ENCODE results near the gene DAAM2. TPM values are rescaled to one million over a fixed set of nuclear protein-coding genes. Genes with fewer than 3 reads are reported as not detected.

DAAM2 gene
- polyA plus RNA-seq, 1 donor (not counting 4 experiments of a cell fraction or from before 2014, with no cell fraction given): not detected

DNA sequence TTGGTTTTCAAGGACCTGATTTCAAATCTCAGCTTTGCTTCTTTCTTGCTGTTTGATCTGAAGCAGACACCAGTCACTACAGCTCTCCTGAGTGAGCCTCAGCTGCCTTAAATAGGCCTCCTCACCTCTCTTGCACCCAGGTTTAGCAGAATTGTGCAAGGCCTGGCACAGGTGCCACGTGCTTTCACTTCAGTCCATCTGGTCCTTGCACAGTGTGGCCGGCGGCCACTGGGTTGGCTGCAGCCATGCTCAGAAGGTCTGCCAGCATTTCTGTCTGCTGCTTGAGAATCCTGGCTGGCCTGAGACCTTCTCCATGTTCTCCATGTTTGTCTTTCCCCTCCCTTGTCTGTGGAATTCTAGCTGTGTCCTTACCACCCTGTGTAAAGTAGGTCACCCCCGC, 14.5 kb upstream of the DAAM2 start:
- Histone ChIP-seq H3K9me1 (ENCODE audit: control insufficient read depth, extremely low read depth, insufficient read depth, low read length) (no peaks in the 10 kb centered on the region), H3K4me1 (ENCODE audit: control insufficient read depth, extremely low read depth, insufficient read depth, low read length) (no peaks in the 10 kb centered on the region), H3K79me2 (ENCODE audit: control insufficient read depth, insufficient read depth, low read length) (no peaks in the 10 kb centered on the region), H3K4me3 (ENCODE audit: control insufficient read depth in 2 of 3, extremely low read depth in 1 of 3, insufficient read depth in 2 of 3, low read depth in 1 of 3, low read length in 3 of 3) (no peak overlapping the region), H4K20me1 (ENCODE audit: control insufficient read depth, extremely low read depth, insufficient read depth, low read length) (no peaks in the 10 kb centered on the region), H3K27me3 (ENCODE audit: control insufficient read depth, extremely low read depth, insufficient read depth, low read length) (no peaks in the 10 kb centered on the region), H3K9ac (ENCODE audit: control insufficient read depth, extremely low read depth, insufficient read depth, low read length) (no peak overlapping the region), H3K4me2 (ENCODE audit: control insufficient read depth, extremely low read depth, insufficient read depth, low read depth, low read length) (no peak overlapping the region), H2AFZ (ENCODE audit: control insufficient read depth, low read length) (no peak overlapping the region), H3K36me3 (ENCODE audit: control insufficient read depth in 2 of 2, extremely low read depth in 1 of 2, insufficient read depth in 2 of 2, low read length in 2 of 2) (no peaks in the 10 kb centered on the region), H3K27ac (ENCODE audit: control insufficient read depth, insufficient read depth, low read length) (no peak overlapping the region), H3K9me3 (ENCODE audit: control insufficient read depth, low read depth, low read length) (no peaks in the 10 kb centered on the region)
- DNase-seq (ENCODE audit: low read depth, low spot score) (no peak), FAIRE-seq (no peak)
- TF ChIP-seq, protein P1, sequence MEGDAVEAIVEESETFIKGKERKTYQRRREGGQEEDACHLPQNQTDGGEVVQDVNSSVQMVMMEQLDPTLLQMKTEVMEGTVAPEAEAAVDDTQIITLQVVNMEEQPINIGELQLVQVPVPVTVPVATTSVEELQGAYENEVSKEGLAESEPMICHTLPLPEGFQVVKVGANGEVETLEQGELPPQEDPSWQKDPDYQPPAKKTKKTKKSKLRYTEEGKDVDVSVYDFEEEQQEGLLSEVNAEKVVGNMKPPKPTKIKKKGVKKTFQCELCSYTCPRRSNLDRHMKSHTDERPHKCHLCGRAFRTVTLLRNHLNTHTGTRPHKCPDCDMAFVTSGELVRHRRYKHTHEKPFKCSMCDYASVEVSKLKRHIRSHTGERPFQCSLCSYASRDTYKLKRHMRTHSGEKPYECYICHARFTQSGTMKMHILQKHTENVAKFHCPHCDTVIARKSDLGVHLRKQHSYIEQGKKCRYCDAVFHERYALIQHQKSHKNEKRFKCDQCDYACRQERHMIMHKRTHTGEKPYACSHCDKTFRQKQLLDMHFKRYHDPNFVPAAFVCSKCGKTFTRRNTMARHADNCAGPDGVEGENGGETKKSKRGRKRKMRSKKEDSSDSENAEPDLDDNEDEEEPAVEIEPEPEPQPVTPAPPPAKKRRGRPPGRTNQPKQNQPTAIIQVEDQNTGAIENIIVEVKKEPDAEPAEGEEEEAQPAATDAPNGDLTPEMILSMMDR (optimal IDR thresholded peaks at IDR 0.05 in 1 of 3, IDR thresholded peaks at IDR 0.05 in 1 of 3, conservative IDR thresholded peaks at IDR 0.05 in 1 of 3; ENCODE audit: extremely low read depth in 1 of 3, insufficient read depth in 2 of 3, low read length in 3 of 3): no peak
- no peak for TF ChIP-seq EZH2 (IDR thresholded peaks at IDR 0.05; ENCODE audit: low read length)
- dilution Hi-C loops (cut with MboI; ENCODE audit: extremely low pct_ligation_motif_present, low sequenced_read_pairs): no loop called here

DNA sequence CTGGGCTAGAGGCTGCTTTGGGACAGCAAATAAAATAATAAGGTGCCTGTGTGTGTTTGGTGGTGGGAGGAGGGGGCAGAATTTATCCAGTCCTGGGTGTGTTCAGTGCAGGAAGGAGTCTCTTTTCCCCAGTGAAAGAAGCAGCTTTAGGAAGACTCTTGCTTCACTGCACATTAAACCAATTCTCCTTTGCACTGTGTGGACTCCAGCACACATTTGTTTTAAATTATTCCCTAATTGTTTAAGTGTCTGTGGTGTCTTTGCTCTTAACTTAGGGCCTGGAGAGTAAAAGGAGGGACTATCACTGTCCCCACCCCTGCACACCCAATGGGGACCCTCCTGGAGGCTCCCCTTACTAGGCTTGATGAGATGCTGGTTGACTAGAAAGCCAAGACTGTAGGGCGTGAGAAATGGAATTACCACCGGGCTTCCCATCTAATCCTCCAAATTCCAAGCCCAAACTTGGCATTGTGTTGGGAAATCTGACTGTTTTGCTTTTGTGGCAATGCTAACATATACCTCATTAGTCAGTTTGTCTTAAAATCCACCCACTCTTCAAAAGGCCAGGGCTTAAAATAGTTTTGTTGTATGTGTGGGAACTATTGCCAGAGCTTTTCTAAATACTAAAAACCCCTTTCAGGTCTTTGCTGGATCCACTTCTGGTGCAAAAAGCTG, 13.5 kb upstream of the DAAM2 start:
- Histone ChIP-seq H3K9me1 (ENCODE audit: control insufficient read depth, extremely low read depth, insufficient read depth, low read length) (no peaks in the 10 kb centered on the region), H3K27me3 (ENCODE audit: control insufficient read depth, extremely low read depth, insufficient read depth, low read length) (no peaks in the 10 kb centered on the region), H3K4me2 (ENCODE audit: control insufficient read depth, extremely low read depth, insufficient read depth, low read depth, low read length) (no peak overlapping the region), H3K4me3 (ENCODE audit: control insufficient read depth in 2 of 3, extremely low read depth in 1 of 3, insufficient read depth in 2 of 3, low read depth in 1 of 3, low read length in 3 of 3) (no peak overlapping the region), H3K36me3 (ENCODE audit: control insufficient read depth in 2 of 2, extremely low read depth in 1 of 2, insufficient read depth in 2 of 2, low read length in 2 of 2) (no peaks in the 10 kb centered on the region), H3K9ac (ENCODE audit: control insufficient read depth, extremely low read depth, insufficient read depth, low read length) (no peak overlapping the region), H3K9me3 (ENCODE audit: control insufficient read depth, low read depth, low read length) (no peaks in the 10 kb centered on the region), H3K4me1 (ENCODE audit: control insufficient read depth, extremely low read depth, insufficient read depth, low read length) (no peaks in the 10 kb centered on the region), H3K27ac (ENCODE audit: control insufficient read depth, insufficient read depth, low read length) (no peak overlapping the region), H2AFZ (ENCODE audit: control insufficient read depth, low read length) (no peak overlapping the region), H4K20me1 (ENCODE audit: control insufficient read depth, extremely low read depth, insufficient read depth, low read length) (no peaks in the 10 kb centered on the region), H3K79me2 (ENCODE audit: control insufficient read depth, insufficient read depth, low read length) (no peaks in the 10 kb centered on the region)
- dilution Hi-C loops (cut with MboI; ENCODE audit: extremely low pct_ligation_motif_present, low sequenced_read_pairs): no loop called here
- no peak for DNase-seq (ENCODE audit: low read depth, low spot score)
- TF ChIP-seq EZH2 (IDR thresholded peaks at IDR 0.05; ENCODE audit: low read length): no peak
- TF ChIP-seq, protein P1 (optimal IDR thresholded peaks at IDR 0.05 in 1 of 3, IDR thresholded peaks at IDR 0.05 in 1 of 3, conservative IDR thresholded peaks at IDR 0.05 in 1 of 3; ENCODE audit: extremely low read depth in 1 of 3, insufficient read depth in 2 of 3, low read length in 3 of 3): no peak
- no peak for FAIRE-seq
